K562 (cell line): ENCODE results near the gene DOLPP1. TPM values are rescaled to one million over a fixed set of nuclear protein-coding genes. Genes with fewer than 3 reads are reported as not detected.
A peak's percentile ranks its signal among the peaks of the same experiment; 100 is the strongest.

Experiments used
- KDM2B ChIP-seq: fragments of 250-450 bp; sonication (Bioruptor Pico); IDR thresholded peaks from 2 replicates; pipeline ENCODE4 v1.8.0; 2021; ENCODE audit warnings: mild to moderate bottlenecking, moderate library complexity
- LEF1 ChIP-seq: fragments of 450-650 bp; IDR thresholded peaks from 2 replicates; pipeline ENCODE4 v1.6.1; 2016; ENCODE audit warnings: mild to moderate bottlenecking
- NCOR1 ChIP-seq: fragments of 450-650 bp; IDR thresholded peaks from 2 replicates; pipeline ENCODE4 v1.6.1; 2016; ENCODE audit warnings: mild to moderate bottlenecking, moderate library complexity
- NRF1 ChIP-seq, 2 experiments: fragments of 450-650 bp; IDR thresholded peaks in 1 of 2; conservative IDR thresholded peaks in 1 of 2; 2 replicates each; pipeline ENCODE4 v1.6.1; 2014; ENCODE audit warnings: mild to moderate bottlenecking in 2 of 2
- RAD21 ChIP-seq, 2 experiments: fragments of 250-450 bp in 1 of 2; fragments of 450-650 bp in 1 of 2; sonication (Bioruptor Pico) in 1 of 2; formaldehyde crosslinking in 1 of 2; IDR thresholded peaks in 1 of 2; conservative IDR thresholded peaks in 1 of 2; 2 replicates each; pipeline versions ENCODE4 v1.4.0 to v1.8.0; 2020 to 2022; ENCODE audit warnings: mild to moderate bottlenecking in 2 of 2, moderate library complexity in 1 of 2
- RB1 ChIP-seq: fragments of 450-650 bp; IDR thresholded peaks from 2 replicates; pipeline ENCODE4 v1.6.1; 2017; ENCODE audit warnings: low read depth, mild to moderate bottlenecking
- SIN3A ChIP-seq, 2 experiments: fragments of 150-350 bp in 1 of 2; IDR thresholded peaks; 2 replicates each; pipeline ENCODE4 v1.6.1; 2011 to 2016; ENCODE audit warnings: borderline replicate concordance in 2 of 2, low read depth in 2 of 2, low read length in 2 of 2, mild to moderate bottlenecking in 2 of 2, moderate library complexity in 2 of 2; ENCODE audit not compliant: control insufficient read depth in 1 of 2
- TCFL5 ChIP-seq: fragments of 250-450 bp; sonication (Bioruptor Pico); conservative IDR thresholded peaks from 2 replicates; pipeline ENCODE4 v1.6.1; 2021; ENCODE audit warnings: mild to moderate bottlenecking, moderate library complexity, matching md5 sums
- ZBTB43 ChIP-seq: sonication (generic); formaldehyde crosslinking; IDR thresholded peaks from 2 replicates; pipeline ENCODE4 v1.8.0; 2023; ENCODE audit warnings: mild to moderate bottlenecking, missing genetic modification reagents
- ZNF12 ChIP-seq: sonication (generic); formaldehyde crosslinking; IDR thresholded peaks from 2 replicates; pipeline ENCODE4 v1.4.0; 2020; ENCODE audit warnings: mild to moderate bottlenecking, missing genetic modification reagents
- ZNF165 ChIP-seq: fragments of 250-450 bp; sonication (Bioruptor Pico); IDR thresholded peaks from 2 replicates; pipeline ENCODE4 v1.4.0; 2020; ENCODE audit warnings: borderline replicate concordance
- ZNF24 ChIP-seq: fragments of 450-650 bp; IDR thresholded peaks from 2 replicates; pipeline ENCODE4 v1.6.1; 2016
- ZNF274 ChIP-seq: IDR thresholded peaks from 2 replicates; pipeline ENCODE4 v1.6.1; 2011; ENCODE audit warnings: low read depth, mild to moderate bottlenecking, low read length, moderate library complexity, borderline replicate concordance
- ZNF398 ChIP-seq: fragments of 250-450 bp; sonication (Bioruptor Pico); IDR thresholded peaks from 2 replicates; pipeline ENCODE4 v1.8.0; 2021; ENCODE audit warnings: moderate library complexity, mild to moderate bottlenecking, inconsistent platforms
- ZNF408 ChIP-seq: fragments of 250-450 bp; sonication (Bioruptor Pico); IDR thresholded peaks from 2 replicates; pipeline ENCODE4 v1.4.0; 2020; ENCODE audit warnings: low read depth, mild to moderate bottlenecking, moderate library complexity
- ZNF586 ChIP-seq: fragments of 450-650 bp; formaldehyde crosslinking; conservative IDR thresholded peaks from 2 replicates; pipeline ENCODE4 v1.4.0; 2020; ENCODE audit warnings: mild to moderate bottlenecking, moderate library complexity
- ZNF764 ChIP-seq: fragments of 250-450 bp; sonication (Bioruptor Pico); IDR thresholded peaks from 2 replicates; pipeline ENCODE4 v1.4.0; 2020; ENCODE audit warnings: low read depth, mild to moderate bottlenecking, moderate library complexity
- ZNF766 ChIP-seq: fragments of 200-800 bp; sonication (Bioruptor generic); conservative IDR thresholded peaks from 2 replicates; pipeline ENCODE4 v1.6.1; 2016; ENCODE audit warnings: missing genetic modification characterization, missing compliant biosample characterization
- polyA plus RNA-seq, 8 experiments: library from polyadenylated mRNA; depleted of rRNA in 4 of 8; stranded (reverse) in 5 of 8; unstranded in 3 of 8; fragments of >200 nt; fragmentation: Nextera tagmentation in 2 of 8; fragmentation: Illumina TruSeq in 1 of 8; extraction: Ambion mirVana in 2 of 8; extraction: Trizol in 1 of 8; gene quantifications; 2 replicates each; pipeline versions ENCODE4 v1.2.1 to v1.2.3, GENCODE V29; 2011 to 2014; ENCODE audit warnings: inconsistent platforms in 1 of 8, missing spikeins in 1 of 8
- total RNA-seq, 7 experiments: library from RNA; depleted of rRNA in 6 of 7; stranded (reverse); fragments of >200 nt in 6 of 7; fragmentation: Illumina TruSeq in 2 of 7; extraction: Trizol in 2 of 7; gene quantifications; 2 replicates each; pipeline versions ENCODE4 v1.2.1 to v1.2.3, GENCODE V29; 2011 to 2021; ENCODE audit warnings: low replicate concordance in 1 of 7
- TF ChIP-seq, protein P1 (sequence below), 2 experiments: IDR thresholded peaks; 2 replicates each; pipeline ENCODE4 v1.6.1; 2011; ENCODE audit warnings: borderline replicate concordance in 1 of 2, control low read depth in 1 of 2, low read depth in 1 of 2, low read length in 1 of 2, mild to moderate bottlenecking in 1 of 2, mixed read lengths in 1 of 2, moderate library complexity in 1 of 2; ENCODE audit not compliant: insufficient read depth in 1 of 2, insufficient read length in 1 of 2, poor library complexity in 1 of 2, severe bottlenecking in 1 of 2; ENCODE audit errors: extremely low read depth in 1 of 2
- TF ChIP-seq, protein P2 (sequence below): IDR thresholded peaks from 2 replicates; pipeline ENCODE4 v1.6.1; 2014; ENCODE audit warnings: antibody characterized with exemption

Gene DOLPP1
- total and polyA plus RNA-seq, 9 of the 15 experiments (the other 6 are each of a cell fraction or from before 2014, with no cell fraction given) = 3.0 to 39.8 (median 30.5) TPM

DNA sequence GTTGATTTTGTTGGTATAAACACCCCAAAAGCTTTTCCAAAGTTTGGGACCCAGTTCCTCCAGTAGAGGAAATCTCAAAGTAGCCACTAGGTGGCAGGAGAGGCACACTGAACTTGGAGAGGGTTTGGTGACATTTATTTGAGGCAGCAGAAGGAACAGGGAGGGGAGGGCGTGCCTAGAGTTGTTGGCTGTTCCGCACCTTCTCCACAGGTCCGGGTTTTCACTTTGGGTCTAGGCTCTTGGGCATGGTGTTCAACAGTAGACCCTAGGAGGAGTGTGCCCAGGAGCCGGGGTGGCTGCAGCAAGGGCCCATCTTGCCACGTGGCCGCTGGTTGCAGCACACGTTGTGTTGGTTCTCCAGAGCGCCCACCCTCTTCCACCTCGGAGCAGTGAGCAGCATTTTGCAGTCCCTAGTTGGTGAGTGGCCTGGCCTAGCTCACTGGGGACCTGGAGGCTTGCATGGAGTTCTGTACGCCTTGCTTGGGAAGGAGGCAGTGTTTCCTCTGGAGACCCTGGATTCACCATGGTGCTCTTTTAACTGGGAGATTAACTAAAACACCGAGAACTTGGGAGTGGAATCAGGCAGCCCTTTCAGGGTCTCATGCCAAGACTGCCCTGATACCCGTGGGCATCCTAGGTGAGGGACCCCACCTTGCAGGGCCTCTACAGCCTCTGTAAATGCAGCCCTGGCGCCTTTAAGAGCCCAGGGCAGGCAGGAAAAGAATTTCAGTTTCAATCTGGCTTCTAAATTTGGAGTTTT lies 58.5 kb downstream of the DOLPP1 start (continued):
- TF ChIP-seq ZNF12 (CRISPR knock-in tag) (no peak), KDM2B (CRISPR knock-in tag) (no peak), ZNF398 (CRISPR knock-in tag) (no peak), ZNF766 (CRISPR knock-in tag) (0 out of 2 replicates have a peak, but pooled peaks have one; percentile 8), ZNF24 (no peak), TCFL5 (no peak), RAD21 (CRISPR knock-in tag; conservative IDR thresholded peaks at IDR 0.05 in 1 of 2, IDR thresholded peaks at IDR 0.05 in 1 of 2) (peak; percentile 90 to 91), NCOR1 (no peak), ZNF764 (CRISPR knock-in tag) (0 out of 2 replicates have a peak, but pooled peaks have one; percentile 21), LEF1 (0 out of 2 replicates have a peak, but pooled peaks have one; percentile 17), ZNF586 (CRISPR knock-in tag) (no peak), RB1 (no peak), ZBTB43 (no peak), ZNF165 (CRISPR knock-in tag) (no peak), SIN3A (IDR thresholded peaks at IDR 0.05; ENCODE audit: borderline replicate concordance in 2 of 2, control insufficient read depth in 1 of 2, low read depth in 2 of 2, low read length in 2 of 2) (peak in 1 of 2 experiments; percentile 47; a peak in 1 of 4 replicates), ZNF408 (no peak), NRF1 (conservative IDR thresholded peaks at IDR 0.05 in 1 of 2, IDR thresholded peaks at IDR 0.05 in 1 of 2) (no peak), ZNF274 (no peak)
- TF ChIP-seq, protein P1, sequence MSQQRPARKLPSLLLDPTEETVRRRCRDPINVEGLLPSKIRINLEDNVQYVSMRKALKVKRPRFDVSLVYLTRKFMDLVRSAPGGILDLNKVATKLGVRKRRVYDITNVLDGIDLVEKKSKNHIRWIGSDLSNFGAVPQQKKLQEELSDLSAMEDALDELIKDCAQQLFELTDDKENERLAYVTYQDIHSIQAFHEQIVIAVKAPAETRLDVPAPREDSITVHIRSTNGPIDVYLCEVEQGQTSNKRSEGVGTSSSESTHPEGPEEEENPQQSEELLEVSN (IDR thresholded peaks at IDR 0.05; ENCODE audit: borderline replicate concordance in 1 of 2, extremely low read depth in 1 of 2, insufficient read depth in 1 of 2, insufficient read length in 1 of 2, low read depth in 1 of 2, low read length in 1 of 2, poor library complexity in 1 of 2, severe bottlenecking in 1 of 2) = peak; percentile 44 to 71
- TF ChIP-seq, protein P2, sequence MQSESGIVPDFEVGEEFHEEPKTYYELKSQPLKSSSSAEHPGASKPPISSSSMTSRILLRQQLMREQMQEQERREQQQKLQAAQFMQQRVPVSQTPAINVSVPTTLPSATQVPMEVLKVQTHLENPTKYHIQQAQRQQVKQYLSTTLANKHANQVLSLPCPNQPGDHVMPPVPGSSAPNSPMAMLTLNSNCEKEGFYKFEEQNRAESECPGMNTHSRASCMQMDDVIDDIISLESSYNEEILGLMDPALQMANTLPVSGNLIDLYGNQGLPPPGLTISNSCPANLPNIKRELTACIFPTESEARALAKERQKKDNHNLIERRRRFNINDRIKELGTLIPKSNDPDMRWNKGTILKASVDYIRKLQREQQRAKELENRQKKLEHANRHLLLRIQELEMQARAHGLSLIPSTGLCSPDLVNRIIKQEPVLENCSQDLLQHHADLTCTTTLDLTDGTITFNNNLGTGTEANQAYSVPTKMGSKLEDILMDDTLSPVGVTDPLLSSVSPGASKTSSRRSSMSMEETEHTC = no peak
